Heart right ventricle (tissue), 16 donors: ENCODE data around the gene WIPF2. TPM values are rescaled to one million over a fixed set of nuclear protein-coding genes. Genes with fewer than 3 reads are reported as not detected.

Experiments
- ATAC-seq, 8 donors: fragments of 200-7000 bp; cut with Tn5 transposase; one replicate each; pipeline ENCODE4 v1.9.1; 2020; ENCODE audit warnings: mild to moderate bottlenecking in 8 of 8, moderate library complexity in 8 of 8, moderate number of reproducible peaks in 1 of 8
- DNase-seq, 2 donors: peaks; one replicate each; pipeline ENCODE4 v3.0.0-alpha.2; 2020
- H3K27ac ChIP-seq, 10 donors: fragments of 200-600 bp; sonication (generic) in 2 of 10; one replicate each; pipeline versions ENCODE4 v1.5.0 to v1.8.0; 2020 to 2022; ENCODE audit warnings: mild to moderate bottlenecking in 3 of 10
- H3K27me3 ChIP-seq, 7 donors: fragments of 200-600 bp; one replicate each; pipeline ENCODE4 v1.8.0; 2021 to 2022; ENCODE audit warnings: mild to moderate bottlenecking in 2 of 7
- H3K36me3 ChIP-seq, 9 donors: fragments of 200-600 bp; sonication (generic) in 1 of 9; one replicate each; pipeline versions ENCODE4 v1.5.0 to v1.8.0; 2020 to 2022; ENCODE audit warnings: mild to moderate bottlenecking in 2 of 9
- H3K4me1 ChIP-seq, 9 donors: fragments of 200-600 bp; sonication (generic) in 1 of 9; one replicate each; pipeline versions ENCODE4 v1.5.0 to v1.8.0; 2020 to 2022; ENCODE audit warnings: mild to moderate bottlenecking in 4 of 9
- H3K4me3 ChIP-seq, 10 donors: fragments of 200-600 bp; sonication (generic) in 2 of 10; one replicate each; pipeline versions ENCODE4 v1.5.0 to v1.8.0; 2020 to 2022; ENCODE audit warnings: mild to moderate bottlenecking in 7 of 10, moderate library complexity in 2 of 10
- H3K9me3 ChIP-seq, 11 donors: fragments of 200-600 bp in 10 of 11; sonication (generic) in 2 of 11; one replicate each; pipeline versions ENCODE4 v1.5.0 to v1.8.0; 2013 to 2022; ENCODE audit warnings: mild to moderate bottlenecking in 2 of 11, control low read depth in 1 of 11, moderate library complexity in 1 of 11
- CTCF ChIP-seq, 9 donors: fragments of 200-600 bp; sonication (generic) in 2 of 9; IDR thresholded peaks; one replicate each; pipeline versions ENCODE4 v1.5.0 to v1.8.0; 2021 to 2022; ENCODE audit warnings: antibody characterized with exemption in 9 of 9, mild to moderate bottlenecking in 5 of 9, moderate library complexity in 1 of 9
- WGBS, 2 donors: extraction: QIAGEN DNeasy Blood & Tissue Kit; methylation state at CpG; one replicate each; pipeline ENCODE4 v1.1.7; 2013; ENCODE audit warnings: inconsistent platforms in 1 of 2; 5-methylcytosine and 5-hydroxymethylcytosine counted together
- intact Hi-C, 10 donors: fragments of 100-400 bp; cut with DNase I; formaldehyde crosslinking; loops; one replicate each; pipeline versions ENCODE4 v1.11.1 to v1.14.2; 2022
- polyA plus RNA-seq, 2 donors: library from polyadenylated mRNA; stranded (reverse); fragments of 200-250 nt; gene quantifications; one replicate each; pipeline ENCODE4 v1.2.3, GENCODE V29; 2013
- total RNA-seq, 10 donors: library from RNA; stranded (reverse); fragmentation: NEBNext Ultra II Directional in 3 of 10; extraction: Animal tissue kit (Norgen Biotek cat#: 25700) in 3 of 10; gene quantifications; one replicate each; pipeline versions ENCODE4 v1.2.1 to v1.2.4, GENCODE V29; 2021 to 2023
- donor health status: Arrhythmogenic right ventricular cardiomyopathy.
- donor health status: ischemic (EF 13 %, LVEDD 7.1; RV severe dilation, severe dysfunction).
- donor health status: healthy with polysubstance abuse.
- donor health status: DM: no; HTN: yes; CAD: no.
- donor health status: DM: no; HTN: no; CAD: no.
- donor health status: ischemic (EF 25% LVEDD 6.9; RV normal size, moderate dysfunction).
- donor health status: ischemic (EF 25% LVEDD 5.7; RV mildly dilated, moderate dysfunction).
- donor health status: healthy.
- donor health status: DM: yes; HTN: yes; CAD: no.
- donor health status: Ischemic cardiomyopathy.
- donor health status: ischemic (EF 35%, LVEDD 5.7; RV mildly dilated, moderate dysfunction).
- donor health status: nonischemic (EF 11% LVEDD 7.7; RV severe dilation, severe dysfunction).
- donor health status: DM: yes; HTN: yes; CAD: no.
- donor health status: PGD.
- donor health status: ischemic (EF 29% LVEDD 5.4; RV normal size, mild dysfunction).
- donor health status: nonischemic (EF 23%, LVEDD 6.1; RV moderate dilation, normal function).

The WIPF2 gene
- total and polyA plus RNA-seq, 12 donors: 5.1 to 16.0 (median 12.5) TPM

- no peak for TF ChIP-seq CTCF (IDR thresholded peaks at IDR 0.05)
- peaks cover 75 to 100% (median 99%) of the 10 kb centered on the region in 9 donors for H3K4me1 ChIP-seq
- no peak for ATAC-seq
- 84 to 89% methylated on average over 2 of the region's 2 CpGs for whole genome bisulfite sequencing, 2 donors
- H3K9me3 ChIP-seq: no peaks in the 10 kb centered on the region
- peaks cover 0 to 25% (median 0%) of the 10 kb centered on the region in 9 donors for H3K36me3 ChIP-seq
- no peaks in the 10 kb centered on the region for H3K27me3 ChIP-seq
- intact Hi-C loops: no loop called here
- H3K4me3 ChIP-seq: no peak overlapping the region
- DNase-seq: no peak
- H3K27ac ChIP-seq: peak overlapping the region in 9 of 10 donors; percentile 59 to 98 (median 94)
Measured at GRCh38 chr17:40328386-40328766, 109.3 kb downstream of the WIPF2 start.

GRCh38 chr17:40329839-40330794, 111.0 kb downstream of the WIPF2 start:
- WGBS, 2 donors: 31 to 32% methylated on average over 11 of the region's 11 CpGs
- Histone ChIP-seq H3K9me3 (no peaks in the 10 kb centered on the region), H3K4me1 (peaks cover 77 to 100% (median 100%) of the 10 kb centered on the region in 9 donors), H3K36me3 (peaks cover 0 to 30% (median 0%) of the 10 kb centered on the region in 9 donors), H3K27ac (peak overlapping the region in 9 of 10 donors; percentile 76 to 98 (median 87)), H3K27me3 (no peaks in the 10 kb centered on the region), H3K4me3 (peak overlapping the region in 3 of 10 donors; percentile 2 to 49 (median 4))
- DNase-seq: peak; percentile 79 to 80
- TF ChIP-seq CTCF (IDR thresholded peaks at IDR 0.05): no peak
- intact Hi-C loops: no loop called here
- peak in 7 of 8 donors; percentile 20 to 58 (median 34) for ATAC-seq

GRCh38 chr17:40330850-40331470, 111.9 kb downstream of the WIPF2 start:
- ATAC-seq: peak in 1 of 8 donors; percentile 1
- H3K4me3 ChIP-seq: peak overlapping the region in 4 of 10 donors; percentile 2 to 49 (median 20)
- H3K27me3 ChIP-seq: no peaks in the 10 kb centered on the region
- intact Hi-C loops: no loop called here
- peak; percentile 4 to 19 for DNase-seq
- peaks cover 78 to 100% (median 98%) of the 10 kb centered on the region in 9 donors for H3K4me1 ChIP-seq
- H3K9me3 ChIP-seq: no peaks in the 10 kb centered on the region
- peak overlapping the region in 9 of 10 donors; percentile 76 to 98 (median 87) for H3K27ac ChIP-seq
- no peak for TF ChIP-seq CTCF (IDR thresholded peaks at IDR 0.05)
- H3K36me3 ChIP-seq: peaks cover 0 to 30% (median 0%) of the 10 kb centered on the region in 9 donors
- 88 to 90% methylated on average over 10 of the region's 10 CpGs for WGBS, 2 donors
